Measurements from ENCODE around the gene NXPE3. TPM values are rescaled to one million over a fixed set of nuclear protein-coding genes. Genes with fewer than 3 reads are reported as not detected.

NXPE3 gene
- total and polyA plus RNA-seq, 2 of the 8 experiments (the other 6 are each of a cell fraction or from before 2014, with no cell fraction given) = 10.9 to 22.7 TPM

- TF ChIP-seq NANOG (IDR thresholded peaks at IDR 0.05; ENCODE audit: insufficient read depth, low read depth, low read length, poor library complexity, severe bottlenecking) (no peak), TAF1 (IDR thresholded peaks at IDR 0.05; ENCODE audit: low read depth, low read length) (no peak), SP1 (IDR thresholded peaks at IDR 0.05; ENCODE audit: low read depth, low read length) (no peak), SIN3A (conservative IDR thresholded peaks at IDR 0.05 in 1 of 2, IDR thresholded peaks at IDR 0.05 in 1 of 2; ENCODE audit: low read depth in 1 of 2, low read length in 2 of 2) (no peak), BCL11A (IDR thresholded peaks at IDR 0.05; ENCODE audit: low read depth in 2 of 2, low read length in 2 of 2) (no peak), EP300 (IDR thresholded peaks at IDR 0.05; ENCODE audit: borderline replicate concordance in 1 of 2, low read depth in 2 of 2, low read length in 2 of 2) (no peak)
Observed at GRCh38 chr3:101867511-101867910, 88.5 kb downstream of the NXPE3 start (continued).
